ENCODE measurements around the gene WNT6.

DNA sequence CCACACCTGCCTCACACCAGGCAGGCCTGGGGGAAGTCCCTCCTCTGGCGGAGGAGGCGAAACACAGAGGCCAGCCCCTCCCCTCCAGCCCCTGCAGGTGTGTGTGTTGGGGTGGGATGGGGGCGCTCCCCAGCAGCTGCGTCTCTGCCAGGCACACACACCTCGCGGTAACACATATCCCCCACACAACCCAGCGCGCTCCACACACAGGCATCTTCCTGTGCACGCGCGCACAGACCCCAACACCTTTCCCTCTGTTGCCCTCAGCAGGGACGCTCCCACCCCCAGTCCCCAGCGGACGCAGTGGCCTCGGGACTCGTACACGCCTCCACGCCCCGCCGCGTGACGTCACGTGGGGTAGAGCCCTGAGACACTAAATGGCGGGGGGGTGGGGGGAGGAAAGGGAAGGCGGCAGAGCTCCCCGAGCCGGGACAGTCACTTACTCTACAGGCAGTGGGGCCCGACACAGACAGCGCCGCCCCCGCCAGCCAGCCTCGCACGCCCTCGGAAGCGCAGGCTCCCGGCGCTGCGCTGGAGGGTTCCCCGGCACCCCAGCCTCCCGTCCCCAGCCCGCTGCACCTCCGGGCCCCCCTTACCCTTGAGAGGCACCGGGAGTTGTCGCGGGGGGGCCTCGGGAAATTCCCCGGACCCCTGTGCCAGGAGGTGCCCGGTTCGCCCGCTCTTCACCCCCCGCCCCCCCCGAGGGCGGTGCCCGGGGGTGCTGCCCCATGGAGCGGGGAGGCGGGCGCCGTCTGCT is 20.7 kb downstream of the WNT6 start, which contains the start of gene WNT10A:
- no peak for TF ChIP-seq CTCF (IDR thresholded peaks at IDR 0.05 in 4 of 5, conservative IDR thresholded peaks at IDR 0.05 in 1 of 5)
- TF ChIP-seq POLR2A (IDR thresholded peaks at IDR 0.05): no peak

All from gastrocnemius medialis (tissue), 4 donors.